ENCODE results near the gene LSAMP. TPM values are rescaled to one million over a fixed set of nuclear protein-coding genes. Genes with fewer than 3 reads are reported as not detected.
"Not testable (repeated sequence)": the region's sequence is repeated elsewhere in the genome, so short reads cannot be mapped to it uniquely, and the experiment has no call there.

The LSAMP gene
- total RNA-seq, 6 donors from 2014 or later: 7.1 to 28.1 (median 13.4) TPM

- DNase-seq (no peak), ATAC-seq (ENCODE audit: low FRiP score in 2 of 2) (peak in 1 of 2 donors; percentile 74)
- TF ChIP-seq POLR2AphosphoS5 (IDR thresholded peaks at IDR 0.05) (no peak), EP300 (IDR thresholded peaks at IDR 0.05) (no peak), CTCF (IDR thresholded peaks at IDR 0.05) (no peak), POLR2A (IDR thresholded peaks at IDR 0.05) (no peak)
- H3K4me3 ChIP-seq: no peak overlapping the region
- H3K27ac ChIP-seq: no peak overlapping the region
- H3K4me1 ChIP-seq: no peaks in the 10 kb centered on the region
- H3K36me3 ChIP-seq: no peaks in the 10 kb centered on the region
- H3K9me3 ChIP-seq: no peaks in the 10 kb centered on the region
- H3K27me3 ChIP-seq: no peaks in the 10 kb centered on the region
- 28 to 40% methylated on average over 2 of the region's 2 CpGs for WGBS, 2 donors
Measured at GRCh38 chr3:115804713-115805119, 640.6 kb downstream of the LSAMP start.

- no peak for TF ChIP-seq POLR2A (IDR thresholded peaks at IDR 0.05)
- TF ChIP-seq CTCF (IDR thresholded peaks at IDR 0.05): no peak
- no peak for TF ChIP-seq POLR2AphosphoS5 (IDR thresholded peaks at IDR 0.05)
- TF ChIP-seq EP300 (IDR thresholded peaks at IDR 0.05): no peak
- Histone ChIP-seq H3K4me3 (no peak overlapping the region), H3K27ac (no peak overlapping the region), H3K27me3 (no peaks in the 10 kb centered on the region), H3K36me3 (no peaks in the 10 kb centered on the region), H3K9me3 (no peaks in the 10 kb centered on the region), H3K4me1 (no peaks in the 10 kb centered on the region)
- no peak for ATAC-seq (ENCODE audit: low FRiP score in 2 of 2)
- 85 to 86% methylated on average over 2 of the region's 2 CpGs for WGBS, 2 donors
- DNase-seq: no peak
Measured at GRCh38 chr3:115804200-115804599, 641.1 kb downstream of the LSAMP start.

- DNase-seq (no peak), ATAC-seq (ENCODE audit: low FRiP score in 2 of 2) (no peak)
- Histone ChIP-seq H3K4me3 (no peak overlapping the region), H3K27ac (no peak overlapping the region), H3K36me3 (no peaks in the 10 kb centered on the region), H3K4me1 (no peaks in the 10 kb centered on the region), H3K27me3 (no peaks in the 10 kb centered on the region), H3K9me3 (no peaks in the 10 kb centered on the region)
- WGBS, 2 donors: 66 to 77% methylated on average over 1 of the region's 1 CpG
- no peak for TF ChIP-seq POLR2AphosphoS5 (IDR thresholded peaks at IDR 0.05)
- no peak for TF ChIP-seq POLR2A (IDR thresholded peaks at IDR 0.05)
Measured at GRCh38 chr3:115803661-115804060, 641.6 kb downstream of the LSAMP start.

- H3K4me1 ChIP-seq: no peaks in the 10 kb centered on the region
- DNase-seq: no peak
- peak in 1 of 2 donors; percentile 52 for ATAC-seq (ENCODE audit: low FRiP score in 2 of 2)
- H3K4me3 ChIP-seq: no peak overlapping the region
- 78 to 88% methylated on average over 4 of the region's 4 CpGs for WGBS, 2 donors
- H3K27me3 ChIP-seq: no peaks in the 10 kb centered on the region
- TF ChIP-seq POLR2AphosphoS5 (IDR thresholded peaks at IDR 0.05) (no peak), CTCF (IDR thresholded peaks at IDR 0.05) (no peak), POLR2A (IDR thresholded peaks at IDR 0.05) (no peak), EP300 (IDR thresholded peaks at IDR 0.05) (no peak)
- H3K27ac ChIP-seq: no peak overlapping the region
- no peaks in the 10 kb centered on the region for H3K9me3 ChIP-seq
- no peaks in the 10 kb centered on the region for H3K36me3 ChIP-seq
Measured at GRCh38 chr3:115800489-115801075, 644.7 kb downstream of the LSAMP start.

GRCh38 chr3:115800065-115800464 is 645.2 kb downstream of the LSAMP start:
- H3K4me3 ChIP-seq; H3K36me3 ChIP-seq; DNase-seq; H3K27ac ChIP-seq; H3K4me1 ChIP-seq; H3K27me3 ChIP-seq; ATAC-seq (ENCODE audit: low FRiP score in 2 of 2); H3K9me3 ChIP-seq: not testable (repeated sequence)
- 90 to 92% methylated on average over 7 of the region's 7 CpGs for WGBS, 2 donors

GRCh38 chr3:115792206-115792955 is 652.9 kb downstream of the LSAMP start:
- DNase-seq (no peak), ATAC-seq (ENCODE audit: low FRiP score in 2 of 2) (no peak)
- Histone ChIP-seq H3K27ac (no peak overlapping the region), H3K36me3 (no peaks in the 10 kb centered on the region), H3K4me3 (no peak overlapping the region), H3K4me1 (no peaks in the 10 kb centered on the region), H3K27me3 (no peaks in the 10 kb centered on the region), H3K9me3 (no peaks in the 10 kb centered on the region)
- TF ChIP-seq CTCF (IDR thresholded peaks at IDR 0.05) (no peak), POLR2A (IDR thresholded peaks at IDR 0.05) (no peak), POLR2AphosphoS5 (IDR thresholded peaks at IDR 0.05) (no peak)
- WGBS, 2 donors: 49 to 56% methylated on average over 5 to 6 of the region's 6 CpGs

- H3K27me3 ChIP-seq; H3K27ac ChIP-seq; H3K4me1 ChIP-seq; H3K9me3 ChIP-seq; ATAC-seq (ENCODE audit: low FRiP score in 2 of 2); H3K4me3 ChIP-seq; H3K36me3 ChIP-seq: not testable (repeated sequence)
- DNase-seq: peak in 1 of 2 donors; percentile 70
- 83 to 87% methylated on average over 34 to 55 of the region's 55 CpGs for WGBS, 2 donors
Measured at GRCh38 chr3:115791271-115792153, 653.8 kb downstream of the LSAMP start.
